Kidney capillary endothelial cell (primary cell): Measurements from ENCODE around the gene IFNAR2.

Experiments used
- DNase-seq: peaks from one replicate; pipeline ENCODE4 v3.0.0-alpha.2; 2018; ENCODE audit warnings: low spot score

IFNAR2 gene

GRCh38 chr21:33229784-33230544 lies at the start of gene IFNAR2:
IFNAR2 (plus strand) TSS chr21:33229938; CDS start chr21:33241923, 11,985 bp downstream.
- DNase-seq = peak; percentile 68

GRCh38 chr21:33185852-33186251 lies 43.9 kb upstream of the IFNAR2 start:
- peak; percentile 31 for DNase-seq

- no peak for DNase-seq
These were observed 42.5 kb upstream of the IFNAR2 start for GRCh38 chr21:33187276-33187675.

- DNase-seq = no peak
These were observed 40.5 kb upstream of the IFNAR2 start for GRCh38 chr21:33189237-33189636.

GRCh38 chr21:33189824-33190223 lies 39.9 kb upstream of the IFNAR2 start:
- DNase-seq = no peak

- peak; percentile 63 for DNase-seq
These were observed 32.8 kb upstream of the IFNAR2 start for GRCh38 chr21:33196941-33197374.

- DNase-seq = no peak
These were observed 32.2 kb upstream of the IFNAR2 start for GRCh38 chr21:33197496-33197895.

- DNase-seq = no peak
These were observed 31.2 kb upstream of the IFNAR2 start for GRCh38 chr21:33198346-33199099.

GRCh38 chr21:33199100-33199464 lies 30.7 kb upstream of the IFNAR2 start:
- DNase-seq = no peak

- peak; percentile 93 for DNase-seq
These were observed 30.1 kb upstream of the IFNAR2 start for GRCh38 chr21:33199516-33200217.

GRCh38 chr21:33201956-33202355 lies 27.8 kb upstream of the IFNAR2 start:
- DNase-seq = no peak

GRCh38 chr21:33202464-33203363 lies 27.0 kb upstream of the IFNAR2 start:
- no peak for DNase-seq

GRCh38 chr21:33203371-33203724 lies 26.4 kb upstream of the IFNAR2 start:
- DNase-seq = no peak

GRCh38 chr21:33205476-33205875 lies 24.3 kb upstream of the IFNAR2 start:
- no peak for DNase-seq

- DNase-seq = no peak
These were observed 22.9 kb upstream of the IFNAR2 start for GRCh38 chr21:33206771-33207281.

- DNase-seq = no peak
These were observed 22.1 kb upstream of the IFNAR2 start for GRCh38 chr21:33207449-33208149.

- DNase-seq = no peak
These were observed 21.2 kb upstream of the IFNAR2 start for GRCh38 chr21:33208534-33208933.

GRCh38 chr21:33211305-33211704 lies 18.4 kb upstream of the IFNAR2 start:
- no peak for DNase-seq

- no peak for DNase-seq
These were observed 18.0 kb upstream of the IFNAR2 start for GRCh38 chr21:33211732-33212131.

- peak; percentile 38 for DNase-seq
These were observed 17.4 kb upstream of the IFNAR2 start for GRCh38 chr21:33212159-33212851.
